AG09319 (cell line): ENCODE measurements around the gene CASS4.

Source experiments
- DNase-seq: peaks from one replicate; pipeline ENCODE4 v3.0.0-alpha.2; 2010; ENCODE audit warnings: low read depth; ENCODE audit errors: extremely low read depth
- CTCF ChIP-seq: IDR thresholded peaks from 2 replicates; pipeline ENCODE4 v1.5.1; 2011; ENCODE audit warnings: low read depth, mild to moderate bottlenecking, inconsistent platforms, low read length, moderate library complexity

The CASS4 gene

DNA sequence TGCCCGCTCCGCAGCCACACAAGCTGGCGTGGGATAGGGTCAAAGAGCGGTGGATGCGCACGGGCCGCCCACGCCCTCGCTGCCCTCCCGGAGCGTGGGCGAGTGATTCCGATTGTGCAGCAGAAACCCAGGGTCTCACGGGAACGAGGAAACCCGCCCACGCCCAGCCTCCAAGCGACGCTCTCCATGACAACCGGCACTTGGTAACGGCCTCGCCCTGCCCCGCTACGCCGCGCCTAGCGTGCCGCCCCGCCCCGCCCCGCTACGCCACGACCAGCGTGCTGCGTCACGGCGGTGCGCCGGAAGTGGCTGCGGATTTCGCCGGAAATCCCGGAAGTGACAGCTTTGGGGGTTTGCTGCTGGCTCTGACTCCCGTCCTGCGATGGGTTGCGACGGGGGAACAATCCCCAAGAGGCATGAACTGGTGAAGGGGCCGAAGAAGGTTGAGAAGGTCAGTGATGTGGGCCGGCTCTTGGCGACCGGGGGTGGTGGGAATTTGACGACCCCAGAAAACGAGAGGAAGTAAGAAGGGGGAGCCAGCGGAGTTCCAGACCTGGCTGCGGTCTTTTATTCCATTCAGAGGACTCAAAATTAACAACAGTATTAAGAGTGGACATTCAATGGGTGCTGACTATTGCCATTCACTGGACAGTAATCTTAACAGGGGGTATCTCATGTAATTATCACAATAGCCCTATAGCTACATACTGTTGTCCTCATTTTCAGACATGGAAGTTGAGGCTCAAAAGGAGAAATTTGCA is 56.4 kb downstream of the CASS4 start, which contains the start of gene RTF2:
RTF2 (plus strand) TSS at position 312 of the 761 bp plus-strand sequence; CDS start at position 383, 71 bp downstream.
- peak; percentile 90 for DNase-seq
- TF ChIP-seq CTCF: no peak

DNA sequence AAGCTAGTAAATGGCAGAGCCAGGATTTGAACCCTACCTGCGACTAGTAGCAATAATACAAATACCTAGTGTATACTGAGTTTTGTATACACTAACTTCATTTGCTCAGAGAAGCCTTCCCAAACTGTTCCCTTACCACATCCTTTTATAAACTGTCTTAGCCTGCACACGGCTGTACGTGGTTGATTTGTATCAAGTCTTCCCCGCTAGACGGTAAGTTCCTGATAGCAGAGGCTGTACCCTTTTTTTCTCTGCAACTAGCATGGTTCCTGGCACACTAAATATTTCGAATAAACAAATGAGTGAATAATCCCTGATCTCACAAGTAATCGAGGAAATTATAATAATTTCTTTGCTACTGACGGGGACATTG is 57.0 kb downstream of the CASS4 start:
- TF ChIP-seq CTCF: no peak
- no peak for DNase-seq

DNA sequence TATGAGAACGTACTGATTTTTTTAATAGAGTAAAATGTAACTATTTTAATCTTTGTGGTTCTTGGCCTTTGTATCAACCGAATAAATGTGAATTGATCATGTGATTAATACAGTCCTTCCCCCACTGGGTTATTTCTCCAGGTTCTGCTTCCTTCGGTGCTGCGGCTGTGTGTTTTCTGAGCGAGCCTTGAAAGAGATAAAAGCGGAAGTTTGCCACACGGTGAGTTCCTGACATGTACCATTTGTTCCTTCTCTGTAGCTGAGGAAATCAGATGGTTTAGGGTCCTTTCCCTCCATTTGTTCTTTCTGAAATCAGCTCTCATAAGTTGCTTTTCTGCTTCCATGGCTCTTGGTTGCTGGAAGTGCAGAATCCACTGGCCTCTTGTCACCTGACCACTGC is 71.9 kb downstream of the CASS4 start:
- no peak for TF ChIP-seq CTCF
- DNase-seq: no peak

DNA sequence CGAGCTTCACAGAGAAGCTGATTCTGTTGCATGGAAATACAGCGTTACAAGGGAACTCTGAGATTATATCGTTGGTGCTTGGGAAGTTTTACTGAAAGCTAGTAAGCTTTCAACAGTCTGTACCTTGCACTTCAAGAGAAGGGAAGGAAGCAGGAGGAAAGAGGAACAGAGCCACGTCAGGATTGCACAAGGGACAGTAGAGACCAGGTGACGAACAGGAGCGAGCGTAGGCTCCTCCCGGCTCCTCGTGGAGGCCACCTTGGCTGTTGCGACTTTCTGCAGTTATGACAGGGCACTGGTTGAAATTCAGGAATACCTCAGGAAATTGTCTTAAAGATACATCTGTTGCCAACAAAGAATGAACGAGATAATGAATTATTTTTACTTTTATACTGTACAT is 75.2 kb downstream of the CASS4 start:
- no peak for TF ChIP-seq CTCF
- no peak for DNase-seq

DNA sequence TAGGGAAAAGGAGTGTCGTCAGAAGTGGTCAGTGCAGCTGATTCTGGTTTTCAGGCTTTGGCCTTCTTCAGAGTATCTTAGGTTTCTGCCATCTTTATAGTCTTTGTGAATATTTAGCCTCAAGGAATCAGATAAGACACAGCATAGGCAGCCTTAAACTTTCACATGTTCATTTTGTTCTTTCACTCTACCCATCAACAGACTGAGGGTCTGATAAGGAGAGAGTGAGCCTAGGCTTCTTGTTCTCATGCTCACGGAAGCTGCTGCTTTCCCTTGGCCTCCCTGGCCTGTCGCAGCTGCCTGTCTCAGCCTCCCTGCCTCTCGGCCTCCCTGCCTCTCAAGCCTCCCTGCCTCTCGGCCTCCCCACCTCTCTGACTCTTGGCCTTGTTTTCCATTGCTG is 76.5 kb downstream of the CASS4 start:
- TF ChIP-seq CTCF: no peak
- no peak for DNase-seq

DNA sequence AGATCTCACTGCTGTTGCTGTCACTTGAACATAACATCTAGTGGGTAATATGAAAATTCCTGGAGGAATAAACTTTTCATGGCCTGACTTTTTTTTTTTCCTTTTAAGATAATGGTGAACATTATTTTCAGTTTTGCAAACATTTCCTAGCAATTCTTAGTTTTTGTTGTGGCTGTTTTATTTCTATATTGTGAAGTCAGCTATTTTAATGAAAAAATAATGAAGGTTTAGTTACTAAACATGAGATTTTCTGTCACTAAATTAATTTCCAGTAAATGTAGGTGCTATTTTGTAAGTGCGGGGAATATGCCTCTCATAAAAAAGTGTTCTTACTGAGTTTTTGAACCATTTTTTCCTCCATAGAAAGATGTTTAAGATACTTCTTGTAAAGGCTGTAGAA is 89.1 kb downstream of the CASS4 start:
- no peak for DNase-seq
- TF ChIP-seq CTCF: no peak

GRCh38 chr20:56503916-56504315 is 91.9 kb downstream of the CASS4 start:
- no peak for DNase-seq
- TF ChIP-seq CTCF: no peak
